SU-DHL-6 (cell line): ENCODE results near the gene FETUB.

ENCODE experiments used
- EZH2phosphoT487 ChIP-seq: fragments of 200-600 bp; sonication (generic), shearing (Covaris generic); conservative IDR thresholded peaks from 2 replicates; pipeline ENCODE4 v1.6.1; 2018; ENCODE audit warnings: mild to moderate bottlenecking, antibody characterized with exemption, low read length, moderate library complexity, mixed read lengths
- TF ChIP-seq, protein P1 (sequence below): fragments of 200-600 bp; sonication (generic); IDR thresholded peaks from one replicate; pipeline ENCODE4 v1.5.1; 2017; ENCODE audit warnings: antibody characterized with exemption, mild to moderate bottlenecking, low read length, moderate library complexity; ENCODE audit not compliant: insufficient read depth, poor library complexity, severe bottlenecking

DNA sequence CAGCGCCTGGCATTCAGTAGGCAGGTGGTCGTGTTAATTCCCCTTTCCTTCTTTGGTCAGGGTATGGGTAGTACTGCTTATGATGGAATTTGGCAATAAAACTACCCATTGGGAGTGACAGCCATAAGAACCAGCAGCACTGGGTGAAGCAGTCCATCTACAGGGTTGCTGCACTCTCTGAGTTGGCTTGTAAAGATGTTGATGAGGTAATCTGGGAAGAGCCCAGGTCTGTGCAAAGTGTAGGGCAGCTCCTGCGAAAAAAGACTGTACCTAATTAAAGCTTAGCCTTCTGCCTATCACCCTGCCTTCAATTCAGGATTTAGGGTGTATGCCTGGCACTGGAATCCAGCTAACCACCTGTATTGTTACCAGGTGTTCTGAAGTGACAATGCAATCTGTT lies 4.7 kb upstream of the FETUB start:
- TF ChIP-seq, protein P1, sequence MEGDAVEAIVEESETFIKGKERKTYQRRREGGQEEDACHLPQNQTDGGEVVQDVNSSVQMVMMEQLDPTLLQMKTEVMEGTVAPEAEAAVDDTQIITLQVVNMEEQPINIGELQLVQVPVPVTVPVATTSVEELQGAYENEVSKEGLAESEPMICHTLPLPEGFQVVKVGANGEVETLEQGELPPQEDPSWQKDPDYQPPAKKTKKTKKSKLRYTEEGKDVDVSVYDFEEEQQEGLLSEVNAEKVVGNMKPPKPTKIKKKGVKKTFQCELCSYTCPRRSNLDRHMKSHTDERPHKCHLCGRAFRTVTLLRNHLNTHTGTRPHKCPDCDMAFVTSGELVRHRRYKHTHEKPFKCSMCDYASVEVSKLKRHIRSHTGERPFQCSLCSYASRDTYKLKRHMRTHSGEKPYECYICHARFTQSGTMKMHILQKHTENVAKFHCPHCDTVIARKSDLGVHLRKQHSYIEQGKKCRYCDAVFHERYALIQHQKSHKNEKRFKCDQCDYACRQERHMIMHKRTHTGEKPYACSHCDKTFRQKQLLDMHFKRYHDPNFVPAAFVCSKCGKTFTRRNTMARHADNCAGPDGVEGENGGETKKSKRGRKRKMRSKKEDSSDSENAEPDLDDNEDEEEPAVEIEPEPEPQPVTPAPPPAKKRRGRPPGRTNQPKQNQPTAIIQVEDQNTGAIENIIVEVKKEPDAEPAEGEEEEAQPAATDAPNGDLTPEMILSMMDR: no peak
- TF ChIP-seq EZH2phosphoT487: no peak
